T follicular helper cell (primary cell): ENCODE results near the gene GK.
A peak's percentile ranks its signal among the peaks of the same experiment; 100 is the strongest.
"Not testable (repeated sequence)": the region's sequence is repeated elsewhere in the genome, so short reads cannot be mapped to it uniquely, and the experiment has no call there.

Experiments
- DNase-seq: peaks from one replicate; pipeline ENCODE4 v3.0.0-alpha.2; 2020; ENCODE audit warnings: low read depth
- total RNA-seq, 2 experiments: gene quantifications; one replicate each; lab custom pipeline; 2026; lab: John Stamatoyannopoulos, UW

The GK gene
- 9.7 to 122 reads per million in 2 experiments for total RNA-seq

DNA sequence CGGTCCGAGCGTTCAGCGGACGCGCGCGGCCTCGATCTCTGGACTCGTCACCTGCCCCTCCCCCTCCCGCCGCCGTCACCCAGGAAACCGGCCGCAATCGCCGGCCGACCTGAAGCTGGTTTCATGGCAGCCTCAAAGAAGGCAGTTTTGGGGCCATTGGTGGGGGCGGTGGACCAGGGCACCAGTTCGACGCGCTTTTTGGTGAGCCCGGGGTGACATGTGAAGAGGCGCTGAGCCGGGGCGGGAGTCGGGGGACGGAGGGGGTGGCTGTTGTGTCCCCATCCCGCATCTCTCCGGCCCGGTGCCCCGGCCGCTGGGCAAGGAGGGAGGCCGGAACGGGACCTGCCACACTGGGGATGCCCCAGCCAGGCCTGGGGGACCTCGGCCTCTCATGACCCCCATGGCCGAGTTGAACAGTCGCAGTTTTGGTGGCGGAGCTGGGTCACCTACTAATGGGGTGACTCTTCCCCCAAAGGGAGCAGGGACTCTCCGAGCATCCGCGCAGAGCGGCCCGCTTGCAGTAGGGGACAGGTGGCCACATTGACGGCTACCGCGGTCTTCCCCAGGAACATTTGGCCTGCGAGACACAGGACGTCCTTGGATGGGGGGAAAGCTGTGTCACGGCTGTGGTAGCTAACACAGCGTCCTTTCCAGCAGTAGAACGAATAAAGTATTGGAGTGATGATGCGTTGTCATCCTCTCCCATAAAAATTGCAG is at the start of gene GK:
Gene GK (plus strand): TSS at position 9 of the 717 bp plus-strand sequence. CDS start 115 bp downstream, at position 124.
- DNase-seq: peak; percentile 5

DNA sequence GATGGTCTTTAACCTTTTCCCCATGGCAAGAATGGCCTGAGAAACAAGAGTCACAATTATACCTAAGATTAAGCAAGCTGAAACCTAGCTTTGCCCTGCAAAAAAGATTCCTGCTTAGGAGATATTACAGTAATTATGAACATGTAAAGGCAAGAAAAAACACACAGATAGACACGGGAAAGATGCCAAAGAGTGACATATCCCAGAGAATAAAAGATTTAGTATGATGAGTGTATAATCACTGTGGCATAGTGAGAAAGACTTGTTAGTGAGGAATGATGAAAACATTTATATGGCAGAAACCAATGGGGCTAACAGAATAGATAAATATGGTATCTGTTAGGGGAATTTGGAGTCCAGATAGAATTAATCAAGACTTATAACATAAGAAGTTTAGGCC is 46.1 kb upstream of the GK start:
- DNase-seq: no peak

DNA sequence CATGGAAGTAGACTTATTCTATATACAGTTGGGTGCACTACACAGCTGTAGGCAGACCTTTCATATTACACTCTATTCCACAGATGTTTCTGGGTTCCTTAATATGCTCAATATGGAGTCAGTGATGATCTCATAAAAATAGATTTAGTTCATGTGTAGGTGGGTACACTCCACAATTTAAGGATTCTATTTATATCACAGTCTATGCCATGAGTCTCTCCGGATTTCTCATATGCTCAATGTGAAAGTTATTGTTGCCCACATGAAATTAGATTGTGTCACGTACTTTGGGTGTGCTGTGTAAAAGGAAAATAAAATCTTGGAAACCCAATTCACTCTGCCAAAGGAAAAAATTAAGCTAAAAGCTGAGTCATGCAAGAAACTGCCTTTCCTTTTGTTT is 43.2 kb upstream of the GK start:
- DNase-seq: no peak

DNA sequence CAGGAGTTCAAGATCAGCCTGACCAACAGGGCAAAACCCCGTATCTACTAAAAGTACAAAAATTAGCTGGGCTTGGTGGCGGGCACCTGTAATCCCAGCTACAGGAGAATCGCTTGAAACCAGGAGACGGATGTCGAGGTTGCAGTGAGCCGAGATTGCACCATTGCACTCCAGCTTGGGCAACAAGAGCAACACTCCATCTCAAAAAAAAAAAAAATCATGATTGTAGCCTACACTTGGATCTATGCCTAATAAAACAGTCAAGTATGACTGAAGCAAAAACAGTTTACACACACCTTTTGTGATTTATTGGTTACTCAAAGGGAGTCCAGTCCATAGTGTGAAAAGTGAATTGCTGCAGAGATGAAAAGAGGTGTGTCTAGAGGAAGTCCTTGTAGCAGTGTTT is 41.0 kb upstream of the GK start:
- DNase-seq: no peak

DNA sequence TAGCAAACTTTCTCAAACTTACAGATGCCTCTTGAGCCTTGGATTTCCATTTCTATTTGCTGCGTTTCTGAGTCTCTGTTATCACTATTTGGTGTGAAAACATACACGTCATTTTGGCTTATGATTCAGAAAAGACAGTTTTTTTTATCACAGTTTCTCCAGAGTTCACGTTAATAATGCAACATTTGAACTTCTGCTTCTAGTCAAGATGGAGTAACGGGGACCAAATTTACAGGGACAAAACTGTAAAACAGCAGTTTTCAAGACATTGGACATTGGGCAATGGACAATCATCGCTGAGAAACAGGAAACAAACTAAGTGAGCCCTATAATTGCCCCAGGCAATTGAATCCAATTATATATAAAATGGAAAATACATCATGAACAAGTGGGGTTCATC is 39.5 kb upstream of the GK start:
- DNase-seq: no peak

DNA sequence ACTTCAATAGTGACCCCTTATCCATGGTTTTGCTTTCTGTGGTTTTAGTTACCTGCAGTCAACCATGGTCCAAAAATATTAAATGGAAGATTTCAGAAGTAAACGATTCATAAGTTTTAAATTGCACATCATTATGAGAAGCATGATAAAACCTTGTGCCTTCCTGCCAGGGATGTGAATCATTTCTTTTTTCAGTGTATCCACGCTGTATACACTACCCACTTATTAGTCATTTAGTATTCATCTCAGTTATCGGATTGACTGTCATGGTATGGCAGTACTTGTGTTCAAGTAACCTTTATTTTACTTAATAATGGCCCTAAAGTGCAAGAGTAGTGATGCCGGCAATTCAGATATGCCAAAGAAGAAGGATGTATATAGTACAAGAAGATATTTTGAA is 38.0 kb upstream of the GK start:
- no peak for DNase-seq

DNA sequence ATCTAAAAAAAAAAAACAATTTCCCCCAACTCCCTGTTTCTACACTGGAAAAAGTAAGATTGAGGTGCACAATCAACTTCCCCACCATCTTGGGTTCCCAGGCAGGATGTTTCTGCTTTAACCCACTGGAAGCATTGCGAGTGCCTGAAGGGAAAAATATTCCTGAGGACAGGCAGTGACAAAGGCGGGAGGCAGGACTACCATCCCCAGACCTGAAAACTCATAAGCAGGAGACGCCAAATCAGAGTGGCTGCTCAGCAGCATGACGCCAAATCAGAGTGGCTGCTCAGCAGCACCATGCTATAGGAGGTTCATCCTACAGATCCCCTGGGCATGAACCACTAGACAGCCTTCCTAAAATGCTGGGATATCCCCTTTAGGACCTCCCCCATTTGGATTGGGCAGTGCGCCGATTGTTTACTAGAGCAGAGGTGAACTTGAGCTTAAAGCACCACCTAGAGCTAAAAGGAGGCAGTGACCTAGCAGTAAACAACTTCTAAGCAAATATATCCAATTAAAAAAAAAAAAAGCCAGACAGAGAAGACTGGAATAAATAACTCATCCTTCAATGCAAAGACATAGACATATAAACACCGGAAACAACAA is 35.0 kb upstream of the GK start:
- DNase-seq: no peak

DNA sequence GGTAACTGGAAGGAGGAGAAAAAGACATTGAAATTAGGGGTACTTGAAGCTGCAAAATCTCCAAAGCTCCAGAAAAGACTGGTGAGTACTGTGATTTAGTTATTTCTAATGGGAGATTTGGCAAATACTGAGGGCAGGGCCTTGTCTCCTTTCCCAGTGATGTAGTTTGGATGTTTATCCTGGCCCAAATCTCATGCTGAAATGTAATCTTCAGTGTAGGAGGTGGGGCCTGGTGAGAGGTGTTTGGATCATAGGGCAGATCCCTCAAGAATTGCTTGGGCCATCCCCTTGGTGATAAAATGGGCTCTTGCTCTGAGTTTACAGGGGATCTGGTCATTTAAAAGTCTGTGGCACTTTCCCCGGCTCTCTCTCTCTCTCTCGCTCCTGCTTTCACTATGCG is 33.1 kb upstream of the GK start:
- no peak for DNase-seq

DNA sequence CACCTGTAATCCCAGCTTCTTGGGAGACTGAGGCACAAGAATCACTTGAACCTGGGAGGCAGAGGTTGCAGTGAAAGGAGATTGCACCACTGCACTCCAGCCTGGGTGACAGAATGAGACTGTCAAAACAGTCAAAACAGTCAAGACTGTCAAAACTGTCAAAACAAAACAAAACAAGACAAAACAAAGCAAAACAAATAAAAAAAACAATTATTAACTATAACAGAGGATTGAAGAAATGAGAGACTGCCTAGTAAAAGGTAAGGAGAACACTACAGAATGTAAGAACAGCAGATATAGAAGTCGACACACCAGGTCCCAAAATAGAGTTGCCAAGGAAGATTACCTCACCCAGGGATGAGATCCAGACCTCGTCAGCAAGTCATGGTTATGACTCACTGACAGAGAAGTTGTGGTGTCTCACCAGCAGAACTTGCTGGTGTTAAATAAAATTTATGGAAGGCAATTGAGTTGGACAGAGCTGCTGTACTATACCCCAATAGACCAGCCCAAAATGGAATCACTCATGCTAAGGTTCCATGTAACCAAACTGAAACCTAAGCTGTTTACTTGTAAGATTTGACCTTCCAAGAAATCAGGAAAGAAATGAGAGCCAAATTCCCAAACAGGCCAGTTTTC is 32.1 kb upstream of the GK start:
- DNase-seq: no peak

DNA sequence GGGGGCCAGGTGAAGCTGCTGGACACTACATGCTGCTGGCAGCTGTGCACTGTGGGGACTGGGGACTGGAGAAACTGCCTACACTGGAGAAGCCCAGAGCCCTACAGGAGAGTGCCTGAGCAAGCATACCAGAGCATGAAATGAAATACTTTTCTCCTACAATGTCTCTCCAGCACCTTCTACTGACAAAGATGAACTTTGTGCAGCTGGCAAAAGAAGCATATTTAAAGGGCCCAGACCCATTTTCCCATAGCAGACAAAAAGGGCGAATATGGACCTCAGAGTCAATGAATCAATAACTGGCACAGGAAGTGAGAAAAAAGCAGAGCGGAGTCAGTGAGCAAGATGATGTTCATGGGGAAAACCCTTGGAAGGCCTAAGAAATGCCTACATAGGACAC is 30.9 kb upstream of the GK start:
- no peak for DNase-seq

DNA sequence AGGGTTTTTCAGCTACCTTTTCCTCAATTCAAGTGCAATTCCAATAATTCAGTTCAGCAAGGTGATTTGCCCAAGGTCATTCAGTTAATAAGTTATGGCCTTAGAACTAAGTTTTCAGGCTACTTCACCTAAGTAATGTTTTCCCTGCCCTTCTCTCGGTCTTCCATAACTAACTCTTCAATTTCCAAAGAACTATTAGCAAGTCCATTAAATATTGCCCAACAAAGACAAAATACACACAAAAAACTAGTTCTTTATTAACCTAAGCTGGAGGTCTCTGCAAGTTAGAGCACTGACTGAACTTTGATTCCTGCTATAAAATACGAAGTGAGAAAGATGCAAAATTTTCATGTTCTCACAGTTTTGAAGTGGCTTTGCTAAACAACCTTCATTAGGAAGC is 26.8 kb upstream of the GK start:
- no peak for DNase-seq

DNA sequence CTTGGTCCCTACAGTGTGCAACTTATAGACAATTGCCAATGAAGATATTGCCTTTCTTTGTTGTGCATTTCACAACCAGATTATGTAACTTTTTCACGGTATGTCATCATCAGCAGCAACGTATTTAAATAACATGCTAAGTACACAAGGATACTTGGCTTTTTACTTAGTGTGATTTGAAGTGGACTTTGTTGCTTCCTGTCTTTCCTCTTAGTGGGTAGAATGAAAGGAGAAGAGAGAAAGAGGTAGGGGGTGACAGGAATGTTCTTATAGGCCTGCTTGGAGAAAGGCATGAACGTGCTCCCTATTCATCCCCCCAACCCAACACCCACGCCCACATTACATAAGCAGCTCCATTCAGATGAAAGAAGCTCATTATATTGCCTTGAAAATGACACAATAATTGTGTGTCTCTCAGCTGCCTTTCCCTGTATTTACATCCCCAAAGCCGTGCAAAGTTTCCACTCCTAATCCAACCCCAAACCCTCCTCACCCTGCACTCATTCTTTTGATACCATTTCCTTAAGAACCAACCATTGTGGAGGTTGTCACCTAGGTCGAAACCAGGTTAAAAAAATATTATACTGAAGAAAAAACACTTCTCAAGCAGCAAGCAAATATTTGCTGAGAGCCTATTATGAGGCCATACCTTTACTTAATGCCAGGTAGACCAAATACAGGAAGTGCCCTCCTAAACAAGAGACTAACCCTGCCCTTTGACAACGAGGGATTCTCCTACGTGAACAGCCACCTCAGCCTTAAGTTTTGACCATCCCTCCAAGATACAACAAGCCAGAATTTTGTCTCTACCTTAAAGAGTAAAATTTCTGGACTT is 25.2 kb upstream of the GK start:
- DNase-seq: no peak

DNA sequence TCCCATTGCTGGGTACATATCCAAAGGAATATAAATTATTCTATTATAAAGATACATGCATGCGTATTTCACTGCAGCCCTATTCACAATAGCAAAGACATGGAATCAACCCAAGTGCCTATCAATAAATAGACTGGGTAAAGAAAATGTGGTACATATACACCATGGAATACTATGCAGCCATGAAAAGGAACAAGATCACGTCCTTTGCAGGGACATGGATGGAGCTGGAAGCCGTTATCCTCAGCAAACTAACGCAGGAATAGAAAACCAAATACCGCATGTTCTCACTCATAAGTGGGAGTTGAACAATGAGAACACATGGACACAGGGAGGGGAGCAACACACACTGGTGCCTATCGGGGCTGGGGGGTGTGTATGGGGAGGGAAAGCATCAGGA is 19.2 kb upstream of the GK start:
- not testable (repeated sequence) for DNase-seq

DNA sequence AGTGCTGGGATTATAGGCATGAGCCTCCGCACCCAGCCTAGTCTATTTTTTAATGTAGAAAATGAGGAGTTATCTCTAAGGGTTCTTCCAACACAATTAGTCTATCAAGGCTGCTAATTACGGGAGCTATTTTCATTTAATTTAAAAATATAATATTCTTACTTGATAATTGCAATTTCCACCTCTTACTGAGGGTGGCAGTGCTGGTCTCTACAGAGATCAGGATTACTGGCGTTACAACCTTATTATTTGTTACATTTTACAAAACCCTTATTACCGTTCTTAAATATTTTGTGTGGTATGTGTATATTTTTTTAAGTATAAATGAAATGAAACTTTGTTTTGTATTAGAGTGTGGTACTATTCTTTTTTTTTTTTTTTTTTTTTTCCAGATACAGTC is 17.6 kb upstream of the GK start:
- no peak for DNase-seq

DNA sequence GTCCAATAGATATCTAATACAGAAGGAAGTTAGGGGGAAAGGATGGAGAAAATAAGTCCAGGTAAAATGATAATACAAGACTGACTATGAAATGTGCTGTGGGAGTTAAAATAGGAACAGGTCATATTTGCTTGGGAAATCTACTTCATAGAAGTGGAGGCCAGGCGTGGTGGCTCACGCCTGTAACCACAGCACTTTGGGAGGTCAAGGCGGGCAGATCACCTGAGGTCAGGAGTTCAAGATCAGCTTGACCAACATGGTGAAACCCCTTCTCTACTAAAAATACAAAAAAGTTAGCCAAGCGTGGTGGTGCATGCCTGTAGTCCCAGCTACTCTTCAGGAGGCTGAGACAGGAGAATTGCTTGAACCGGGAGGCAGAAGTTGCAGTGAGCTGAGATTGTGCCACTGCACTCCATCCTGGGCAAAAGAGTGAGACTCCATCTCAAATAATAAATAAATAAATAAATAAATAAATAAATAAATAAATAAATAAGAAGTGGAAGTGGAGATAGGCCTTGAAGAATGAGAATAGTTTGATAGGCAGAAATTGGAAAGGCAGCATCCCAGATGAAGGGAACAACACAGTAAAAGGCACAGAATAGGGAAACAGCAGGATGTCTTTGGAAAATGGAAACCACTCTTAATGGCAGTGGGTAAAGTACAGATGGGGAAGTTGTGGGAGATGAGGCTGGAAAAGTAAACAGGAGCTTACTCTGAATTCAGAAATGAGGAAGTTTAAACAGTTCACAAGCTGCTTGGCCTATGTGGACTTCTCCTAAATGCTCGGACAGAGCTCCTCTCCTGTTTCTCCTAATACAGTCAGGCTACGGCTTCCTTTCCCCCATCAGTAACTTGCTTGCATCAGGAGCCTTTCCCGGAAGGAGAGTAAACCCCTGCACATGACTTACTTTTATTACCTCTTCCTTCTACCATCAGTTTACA is 15.1 kb upstream of the GK start:
- no peak for DNase-seq

DNA sequence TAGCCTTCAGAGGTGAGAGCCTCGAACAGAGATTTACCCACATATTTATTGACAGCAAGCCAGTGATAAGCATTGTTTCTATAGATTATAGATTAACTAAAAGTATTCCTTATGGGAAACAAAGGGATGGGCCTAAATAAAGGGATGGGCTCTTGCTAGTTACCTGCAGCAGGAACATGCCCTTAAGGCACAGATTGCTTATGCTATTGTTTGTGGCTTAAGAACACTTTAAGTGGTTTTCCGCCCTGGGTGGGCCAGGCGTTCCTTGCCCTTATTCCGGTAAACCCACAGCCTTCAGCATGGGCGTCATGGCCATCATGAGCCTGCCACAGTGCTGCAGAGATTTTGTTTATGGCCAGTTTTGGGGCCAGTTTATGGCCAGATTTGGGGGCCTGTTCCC is 13.5 kb upstream of the GK start:
- not testable (repeated sequence) for DNase-seq

DNA sequence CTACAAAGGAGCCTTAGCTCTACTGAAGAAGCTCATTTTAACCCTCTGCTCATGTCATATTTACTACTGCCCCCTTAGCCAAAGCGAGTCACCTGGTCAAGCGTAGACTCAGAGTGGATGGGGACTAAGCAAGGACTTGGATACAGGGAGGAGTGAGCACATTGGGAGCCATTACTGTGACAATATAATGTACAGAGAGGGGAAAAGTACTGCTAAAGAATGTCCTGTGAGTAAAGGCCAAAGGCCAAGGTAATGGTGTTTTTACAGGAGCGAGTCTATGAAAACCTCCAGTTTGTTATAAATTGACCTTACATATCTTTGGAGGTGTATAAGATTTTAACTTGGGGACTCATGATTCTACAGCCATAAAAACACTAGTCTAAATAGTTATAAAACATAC is 10.6 kb upstream of the GK start:
- no peak for DNase-seq

DNA sequence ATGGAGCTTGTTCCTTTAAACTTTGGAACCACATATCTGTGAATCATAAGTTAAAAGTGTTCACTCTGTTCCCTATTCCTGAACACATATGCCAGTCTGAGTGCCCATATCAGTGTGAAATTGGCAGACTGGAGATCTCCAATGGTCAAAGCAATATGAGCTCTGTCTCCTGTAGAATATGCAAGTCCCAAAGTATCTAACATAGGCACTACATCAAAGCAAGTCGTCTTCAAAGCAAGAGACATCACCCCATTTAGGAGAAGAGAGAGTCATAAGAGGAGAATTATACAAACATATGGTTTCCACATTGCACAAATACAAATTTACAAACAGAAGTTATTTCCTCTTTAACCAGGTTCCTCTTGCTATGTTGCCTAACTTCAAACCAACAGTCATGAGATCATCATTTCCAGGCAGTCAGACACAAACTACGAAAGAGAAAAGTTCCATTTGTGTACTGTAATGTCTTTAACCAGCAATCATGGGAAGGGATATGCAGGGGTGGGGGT is 9.9 kb upstream of the GK start:
- no peak for DNase-seq

DNA sequence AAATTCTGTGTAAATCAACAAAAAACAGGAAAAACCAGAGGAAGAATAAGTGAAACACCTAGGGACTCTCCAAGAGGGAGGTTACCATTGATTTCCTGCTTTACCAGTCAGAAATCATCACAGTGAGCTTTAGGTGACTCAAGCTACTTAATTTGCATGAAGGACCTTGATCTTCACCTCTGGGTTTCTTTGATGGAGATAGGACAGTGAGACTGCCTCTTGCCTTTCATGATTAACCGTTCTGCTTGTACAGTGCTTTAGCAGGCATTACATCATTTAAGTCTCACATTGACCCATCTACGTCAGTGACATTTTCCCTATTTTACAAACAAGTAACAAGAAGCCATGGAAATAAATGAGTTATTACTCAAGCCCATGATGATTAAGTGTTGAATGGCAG is 3.4 kb upstream of the GK start:
- DNase-seq: no peak

DNA sequence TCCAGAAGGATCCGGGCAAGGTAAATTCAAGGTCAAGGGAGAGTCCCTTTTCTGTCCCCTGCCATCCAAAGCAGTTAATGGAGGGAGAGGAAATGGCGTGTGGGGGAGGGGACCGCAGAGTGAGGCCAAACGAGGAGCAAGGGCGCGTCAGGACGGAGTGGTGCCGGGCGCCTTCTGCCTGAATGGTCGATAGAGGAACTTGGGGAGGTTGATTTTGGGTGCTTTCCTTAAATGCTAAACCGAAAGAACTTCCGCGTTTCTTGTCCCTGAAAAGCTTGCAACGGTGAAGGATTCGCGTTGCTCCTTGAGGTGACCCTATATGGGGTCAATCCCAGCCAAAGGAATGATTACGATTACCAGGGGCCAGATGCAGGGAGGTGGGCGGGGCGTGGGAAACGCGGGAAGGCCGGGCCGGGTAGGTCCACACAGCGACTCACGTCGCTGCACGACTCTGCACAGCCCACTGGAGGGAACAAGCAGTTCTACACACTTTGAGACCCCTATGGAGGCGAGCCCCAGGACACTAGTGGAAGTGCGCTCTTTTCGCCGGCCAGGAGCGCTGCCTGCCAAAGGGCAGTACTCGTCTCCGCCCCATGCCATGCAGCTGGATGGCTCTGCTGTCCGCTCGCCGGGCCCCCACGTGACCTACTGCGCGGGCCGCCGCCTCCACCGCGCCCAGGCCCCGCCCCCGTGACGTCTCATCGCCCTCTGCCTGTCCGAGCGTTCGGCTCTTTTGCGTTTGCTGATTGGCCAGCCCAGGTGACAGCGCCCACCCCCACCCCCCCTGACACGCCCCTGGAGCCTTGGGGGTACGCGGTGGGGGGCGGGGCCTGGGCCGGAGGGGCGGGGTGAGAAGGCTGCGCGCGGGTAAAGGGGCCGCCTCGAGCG is 452 bp upstream of the GK start:
- peak; percentile 82 for DNase-seq
